PC-3 (cell line): Measurements from ENCODE around the gene JAKMIP1.

Source experiments
- EZH2 ChIP-seq: fragments of 300-600 bp; sonication (generic); IDR thresholded peaks from one replicate; pipeline ENCODE4 v1.6.1; 2017; ENCODE audit warnings: antibody characterized with exemption, mild to moderate bottlenecking, low read length; ENCODE audit not compliant: unreplicated experiment
- TF ChIP-seq, protein P1 (sequence below): fragments of 300-600 bp; sonication (generic); conservative IDR thresholded peaks from 2 replicates; pipeline ENCODE4 v1.5.1; 2017; ENCODE audit warnings: antibody characterized with exemption, low read depth, mild to moderate bottlenecking, low read length

DNA sequence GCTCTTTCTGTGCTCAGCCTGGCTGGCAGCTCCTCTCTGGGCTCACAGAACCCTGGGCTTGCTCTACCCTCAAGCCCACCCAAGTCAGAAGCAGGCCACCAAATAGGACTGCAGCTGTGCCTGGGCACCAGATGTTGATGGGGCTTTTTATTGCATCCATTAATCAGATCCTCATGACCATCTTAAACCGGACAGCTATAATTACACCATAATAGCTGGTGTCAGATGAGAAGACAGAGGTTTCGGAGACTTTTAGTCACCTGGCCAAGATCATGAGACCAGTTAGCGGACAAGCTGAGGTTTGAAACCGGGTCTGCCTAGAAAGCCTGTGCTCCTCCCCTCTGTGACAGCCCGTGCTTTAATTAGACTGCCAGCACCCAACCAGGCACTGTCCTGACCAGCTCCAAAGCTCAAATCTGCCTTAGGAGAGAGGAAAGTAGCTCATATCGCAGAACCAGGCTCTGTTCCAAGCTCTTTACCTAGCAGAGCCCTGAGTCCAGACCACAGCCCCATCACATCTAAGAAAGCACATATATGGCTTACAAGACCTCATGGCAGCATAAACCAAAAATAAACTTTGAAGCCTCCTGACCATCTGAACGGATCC, 88.9 kb downstream of the JAKMIP1 start:
- TF ChIP-seq, protein P1, sequence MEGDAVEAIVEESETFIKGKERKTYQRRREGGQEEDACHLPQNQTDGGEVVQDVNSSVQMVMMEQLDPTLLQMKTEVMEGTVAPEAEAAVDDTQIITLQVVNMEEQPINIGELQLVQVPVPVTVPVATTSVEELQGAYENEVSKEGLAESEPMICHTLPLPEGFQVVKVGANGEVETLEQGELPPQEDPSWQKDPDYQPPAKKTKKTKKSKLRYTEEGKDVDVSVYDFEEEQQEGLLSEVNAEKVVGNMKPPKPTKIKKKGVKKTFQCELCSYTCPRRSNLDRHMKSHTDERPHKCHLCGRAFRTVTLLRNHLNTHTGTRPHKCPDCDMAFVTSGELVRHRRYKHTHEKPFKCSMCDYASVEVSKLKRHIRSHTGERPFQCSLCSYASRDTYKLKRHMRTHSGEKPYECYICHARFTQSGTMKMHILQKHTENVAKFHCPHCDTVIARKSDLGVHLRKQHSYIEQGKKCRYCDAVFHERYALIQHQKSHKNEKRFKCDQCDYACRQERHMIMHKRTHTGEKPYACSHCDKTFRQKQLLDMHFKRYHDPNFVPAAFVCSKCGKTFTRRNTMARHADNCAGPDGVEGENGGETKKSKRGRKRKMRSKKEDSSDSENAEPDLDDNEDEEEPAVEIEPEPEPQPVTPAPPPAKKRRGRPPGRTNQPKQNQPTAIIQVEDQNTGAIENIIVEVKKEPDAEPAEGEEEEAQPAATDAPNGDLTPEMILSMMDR, result no peak
- no peak for TF ChIP-seq EZH2
